Measurements from ENCODE around the gene OPRL1.

GRCh38 chr20:64052326-64052722 is 27.6 kb upstream of the OPRL1 start:
- no peak for TF ChIP-seq CTCF (IDR thresholded peaks at IDR 0.05; ENCODE audit: low read length)
- TF ChIP-seq EZH2 (IDR thresholded peaks at IDR 0.05; ENCODE audit: borderline replicate concordance, low read length), result no peak
